Stimulated activated CD8-positive, alpha-beta memory T cell treated with anti-CD3 and anti-CD28 coated beads, Interleukin-15, amount 100 ng/mL, for 48 hours (primary cell): ENCODE data around the gene SHROOM3.

Experiments
- DNase-seq, 2 donors: peaks; one replicate each; pipeline ENCODE4 v3.0.0-alpha.2; 2020; ENCODE audit warnings: low read depth in 2 of 2

The SHROOM3 gene

GRCh38 chr4:76569706-76570105 lies 134.7 kb downstream of the SHROOM3 start:
- DNase-seq: no peak

GRCh38 chr4:76570141-76570973 lies 135.3 kb downstream of the SHROOM3 start:
- no peak for DNase-seq

GRCh38 chr4:76571274-76571673 lies 136.2 kb downstream of the SHROOM3 start:
- no peak for DNase-seq

GRCh38 chr4:76572224-76572623 lies 137.2 kb downstream of the SHROOM3 start:
- DNase-seq: no peak

GRCh38 chr4:76576824-76577223 lies 141.8 kb downstream of the SHROOM3 start:
- DNase-seq: no peak

- DNase-seq: no peak
Measured at GRCh38 chr4:76578002-76578560, 143.1 kb downstream of the SHROOM3 start.

- DNase-seq: no peak
Measured at GRCh38 chr4:76579596-76580375, 144.8 kb downstream of the SHROOM3 start.

GRCh38 chr4:76581077-76581962 lies 146.3 kb downstream of the SHROOM3 start:
- no peak for DNase-seq

- no peak for DNase-seq
Measured at GRCh38 chr4:76582074-76582816, 147.2 kb downstream of the SHROOM3 start.

- no peak for DNase-seq
Measured at GRCh38 chr4:76582817-76583087, 147.7 kb downstream of the SHROOM3 start.

GRCh38 chr4:76584241-76585152 lies 149.5 kb downstream of the SHROOM3 start:
- DNase-seq: no peak

GRCh38 chr4:76585272-76585671 lies 150.2 kb downstream of the SHROOM3 start:
- no peak for DNase-seq

GRCh38 chr4:76585897-76586360 lies 150.9 kb downstream of the SHROOM3 start:
- peak; percentile 3 to 34 for DNase-seq

GRCh38 chr4:76588274-76588673 lies 153.2 kb downstream of the SHROOM3 start:
- DNase-seq: no peak

- DNase-seq: no peak
Measured at GRCh38 chr4:76589402-76589801, 154.4 kb downstream of the SHROOM3 start.

- no peak for DNase-seq
Measured at GRCh38 chr4:76589872-76590797, 155.1 kb downstream of the SHROOM3 start.

- no peak for DNase-seq
Measured at GRCh38 chr4:76590798-76591281, 155.8 kb downstream of the SHROOM3 start.

GRCh38 chr4:76591992-76592391 lies 157.0 kb downstream of the SHROOM3 start:
- no peak for DNase-seq

- no peak for DNase-seq
Measured at GRCh38 chr4:76592460-76592859, 157.4 kb downstream of the SHROOM3 start.
